NK-92 treated with Interleukin-12 subunit alpha and Interleukin-12 subunit beta, amount 100 ng/mL, for 24 hours (cell line): ENCODE results near the gene TENM3.

Source experiments
- DNase-seq: peaks from one replicate; lab custom pipeline; 2025; lab: John Stamatoyannopoulos, UW

The TENM3 gene

GRCh38 chr4:182845618-182846017 lies 602.4 kb downstream of the TENM3 start:
- no peak for DNase-seq

- no peak for DNase-seq
Measured at GRCh38 chr4:182846036-182846435, 602.8 kb downstream of the TENM3 start.

GRCh38 chr4:182847576-182848450 lies 604.6 kb downstream of the TENM3 start:
- no peak for DNase-seq

GRCh38 chr4:182848685-182849084 lies 605.5 kb downstream of the TENM3 start:
- DNase-seq: no peak
